A673 (cell line): ENCODE results near the gene CDYL2.

Experiments
- EZH2 ChIP-seq: fragments of 200-600 bp; sonication (generic); IDR thresholded peaks from 2 replicates; pipeline ENCODE4 v1.6.1; 2017; ENCODE audit warnings: borderline replicate concordance, low read depth, mild to moderate bottlenecking, mixed read lengths, antibody characterized with exemption, low read length; ENCODE audit not compliant: poor library complexity, severe bottlenecking
- TF ChIP-seq, protein P1 (sequence below): fragments of 300-800, 200-600 bp; sonication (generic); conservative IDR thresholded peaks from 2 replicates; pipeline ENCODE4 v1.5.1; 2017; ENCODE audit warnings: low read depth, mild to moderate bottlenecking, antibody characterized with exemption, low read length, moderate library complexity, mixed read lengths

DNA sequence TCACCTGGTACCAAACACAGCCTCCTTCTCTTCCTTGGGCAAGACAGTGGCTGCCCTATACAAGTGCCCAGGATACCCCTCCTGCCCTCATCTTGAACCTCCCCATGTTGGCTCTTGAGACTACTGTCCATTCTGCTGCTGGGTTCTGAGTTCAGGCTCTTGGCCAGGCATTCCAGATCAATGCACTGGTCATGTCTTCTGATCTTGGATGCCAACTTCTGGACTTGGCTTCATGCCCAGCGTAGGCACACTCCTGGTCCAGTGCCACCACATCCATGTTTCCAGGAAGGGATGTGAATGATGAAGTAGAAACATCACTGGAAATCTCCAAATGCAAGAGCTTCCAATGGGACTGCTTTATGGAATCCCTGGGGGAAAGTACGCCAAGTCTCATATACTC lies 212.1 kb downstream of the CDYL2 start:
- TF ChIP-seq EZH2, result no peak
- TF ChIP-seq, protein P1, sequence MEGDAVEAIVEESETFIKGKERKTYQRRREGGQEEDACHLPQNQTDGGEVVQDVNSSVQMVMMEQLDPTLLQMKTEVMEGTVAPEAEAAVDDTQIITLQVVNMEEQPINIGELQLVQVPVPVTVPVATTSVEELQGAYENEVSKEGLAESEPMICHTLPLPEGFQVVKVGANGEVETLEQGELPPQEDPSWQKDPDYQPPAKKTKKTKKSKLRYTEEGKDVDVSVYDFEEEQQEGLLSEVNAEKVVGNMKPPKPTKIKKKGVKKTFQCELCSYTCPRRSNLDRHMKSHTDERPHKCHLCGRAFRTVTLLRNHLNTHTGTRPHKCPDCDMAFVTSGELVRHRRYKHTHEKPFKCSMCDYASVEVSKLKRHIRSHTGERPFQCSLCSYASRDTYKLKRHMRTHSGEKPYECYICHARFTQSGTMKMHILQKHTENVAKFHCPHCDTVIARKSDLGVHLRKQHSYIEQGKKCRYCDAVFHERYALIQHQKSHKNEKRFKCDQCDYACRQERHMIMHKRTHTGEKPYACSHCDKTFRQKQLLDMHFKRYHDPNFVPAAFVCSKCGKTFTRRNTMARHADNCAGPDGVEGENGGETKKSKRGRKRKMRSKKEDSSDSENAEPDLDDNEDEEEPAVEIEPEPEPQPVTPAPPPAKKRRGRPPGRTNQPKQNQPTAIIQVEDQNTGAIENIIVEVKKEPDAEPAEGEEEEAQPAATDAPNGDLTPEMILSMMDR, result no peak
